WI38 (cell line): ENCODE data around the gene GTF2F2.

Experiments used
- H3K4me3 ChIP-seq: 2 replicates; pipeline ENCODE4 v1.5.1; 2011; ENCODE audit warnings: low read depth, mild to moderate bottlenecking, control low read depth, low read length
- TF ChIP-seq, protein P1 (sequence below): IDR thresholded peaks from 2 replicates; pipeline ENCODE4 v1.5.1; 2012; ENCODE audit warnings: low read depth, mild to moderate bottlenecking, control low read depth, low read length

The GTF2F2 gene

GRCh38 chr13:45224176-45224575 is 103.9 kb downstream of the GTF2F2 start:
- no peak overlapping the region for H3K4me3 ChIP-seq
- TF ChIP-seq, protein P1, sequence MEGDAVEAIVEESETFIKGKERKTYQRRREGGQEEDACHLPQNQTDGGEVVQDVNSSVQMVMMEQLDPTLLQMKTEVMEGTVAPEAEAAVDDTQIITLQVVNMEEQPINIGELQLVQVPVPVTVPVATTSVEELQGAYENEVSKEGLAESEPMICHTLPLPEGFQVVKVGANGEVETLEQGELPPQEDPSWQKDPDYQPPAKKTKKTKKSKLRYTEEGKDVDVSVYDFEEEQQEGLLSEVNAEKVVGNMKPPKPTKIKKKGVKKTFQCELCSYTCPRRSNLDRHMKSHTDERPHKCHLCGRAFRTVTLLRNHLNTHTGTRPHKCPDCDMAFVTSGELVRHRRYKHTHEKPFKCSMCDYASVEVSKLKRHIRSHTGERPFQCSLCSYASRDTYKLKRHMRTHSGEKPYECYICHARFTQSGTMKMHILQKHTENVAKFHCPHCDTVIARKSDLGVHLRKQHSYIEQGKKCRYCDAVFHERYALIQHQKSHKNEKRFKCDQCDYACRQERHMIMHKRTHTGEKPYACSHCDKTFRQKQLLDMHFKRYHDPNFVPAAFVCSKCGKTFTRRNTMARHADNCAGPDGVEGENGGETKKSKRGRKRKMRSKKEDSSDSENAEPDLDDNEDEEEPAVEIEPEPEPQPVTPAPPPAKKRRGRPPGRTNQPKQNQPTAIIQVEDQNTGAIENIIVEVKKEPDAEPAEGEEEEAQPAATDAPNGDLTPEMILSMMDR, result no peak

DNA sequence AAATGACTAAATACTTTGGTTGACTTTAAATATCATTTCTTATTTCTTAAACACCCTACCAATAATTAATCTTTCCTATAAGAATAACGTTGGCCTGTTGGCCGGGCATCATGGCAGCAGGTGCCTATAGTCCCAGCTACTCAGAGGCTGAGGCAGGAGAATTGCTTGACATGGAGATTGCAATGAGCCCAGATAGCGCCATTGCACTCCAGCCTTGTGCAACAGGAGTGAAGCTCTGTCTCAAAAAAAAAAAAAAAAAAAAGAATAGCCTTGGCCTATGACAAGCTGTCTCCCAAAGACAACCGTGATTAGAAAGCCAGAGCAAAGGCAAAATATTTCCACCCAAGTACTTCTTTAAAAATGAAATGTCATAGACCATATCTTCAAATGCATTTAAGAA is 105.1 kb downstream of the GTF2F2 start:
- no peak overlapping the region for H3K4me3 ChIP-seq
- TF ChIP-seq, protein P1, result no peak

- H3K4me3 ChIP-seq, result no peak overlapping the region
- TF ChIP-seq, protein P1, result no peak
These were observed 105.7 kb downstream of the GTF2F2 start for GRCh38 chr13:45226024-45226423.

GRCh38 chr13:45228002-45228401 is 107.7 kb downstream of the GTF2F2 start:
- no peak overlapping the region for H3K4me3 ChIP-seq
- TF ChIP-seq, protein P1, result no peak

GRCh38 chr13:45229172-45229571 is 108.9 kb downstream of the GTF2F2 start:
- TF ChIP-seq, protein P1, result no peak
- no peak overlapping the region for H3K4me3 ChIP-seq

DNA sequence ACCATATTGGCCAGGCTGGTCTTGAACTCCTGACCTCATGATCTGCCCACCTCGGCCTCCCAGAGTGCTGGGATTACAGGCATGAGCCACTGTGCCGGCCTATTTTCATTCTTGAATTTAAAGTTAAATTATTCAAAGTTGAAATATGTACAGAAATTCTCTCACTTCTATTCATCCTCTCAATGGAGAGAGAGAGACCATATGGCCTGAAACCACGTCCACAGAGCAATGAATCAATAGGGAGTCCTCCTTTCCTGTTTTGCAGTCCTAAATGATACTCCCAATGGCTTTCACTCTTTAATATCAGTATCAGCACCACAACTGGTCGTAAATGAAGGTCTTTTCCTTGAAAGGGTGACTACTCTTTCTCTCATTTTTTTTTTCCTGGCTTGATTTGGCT is 111.0 kb downstream of the GTF2F2 start:
- TF ChIP-seq, protein P1, result no peak
- no peak overlapping the region for H3K4me3 ChIP-seq

DNA sequence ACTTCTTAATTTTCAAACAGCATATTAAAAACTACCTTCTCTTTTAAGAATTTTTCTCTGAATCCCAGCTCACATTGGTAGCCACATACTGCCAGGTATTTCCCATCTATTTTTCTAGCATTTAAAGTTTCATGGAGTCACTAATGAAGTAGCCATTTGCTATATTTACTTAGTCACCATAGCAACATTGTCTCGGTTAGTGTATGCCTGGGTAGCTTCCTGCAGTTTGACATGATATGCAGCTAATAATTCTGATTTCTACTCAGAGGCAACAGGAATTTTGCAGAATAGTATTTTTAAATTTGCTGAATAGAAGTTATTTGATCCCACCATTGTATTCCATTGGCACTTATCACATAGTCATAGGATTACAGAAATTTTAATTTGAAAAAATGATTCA is 111.4 kb downstream of the GTF2F2 start:
- TF ChIP-seq, protein P1, result no peak
- H3K4me3 ChIP-seq, result no peak overlapping the region
